Pancreas (tissue), 10 donors: Measurements from ENCODE around the gene WBP1L. TPM values are rescaled to one million over a fixed set of nuclear protein-coding genes. Genes with fewer than 3 reads are reported as not detected.
"Not testable (repeated sequence)": the region's sequence is repeated elsewhere in the genome, so short reads cannot be mapped to it uniquely, and the experiment has no call there.

Source experiments
- ATAC-seq, 4 donors: fragments of 200-7000 bp; cut with Tn5 transposase; one replicate each; pipeline versions ENCODE4 v1.8.0 to v1.9.1; 2020; ENCODE audit warnings: mild to moderate bottlenecking in 4 of 4, moderate library complexity in 4 of 4
- DNase-seq, 6 donors: peaks; one replicate each; pipeline ENCODE4 v3.0.0-alpha.2; 2020
- FAIRE-seq: peaks from 2 replicates; lab custom pipeline; 2012; peaks lifted over from hg19 to GRCh38; lab: Jason Lieb, UNC
- H3K27ac ChIP-seq, 4 donors: fragments of 200-600 bp; sonication (generic); 1 replicate in 3 of 4; 2 replicates in 1 of 4; pipeline versions ENCODE4 v1.5.0 to v1.8.0; 2020
- H3K27me3 ChIP-seq, 4 donors: fragments of 200-600 bp; one replicate each; pipeline ENCODE4 v1.8.0; 2021
- H3K36me3 ChIP-seq, 3 donors: fragments of 200-600 bp; sonication (generic) in 1 of 3; one replicate each; pipeline versions ENCODE4 v1.5.0 to v1.8.0; 2020 to 2021
- H3K4me1 ChIP-seq, 3 donors: fragments of 200-600 bp; one replicate each; pipeline ENCODE4 v1.8.0; 2021
- H3K4me3 ChIP-seq, 4 donors: fragments of 200-600 bp; sonication (generic) in 2 of 4; one replicate each; pipeline versions ENCODE4 v1.5.0 to v1.8.0; 2020 to 2021
- H3K9me3 ChIP-seq, 4 donors: fragments of 200-600 bp; one replicate each; pipeline ENCODE4 v1.8.0; 2021
- WGBS, 2 donors: extraction: QIAGEN DNeasy Blood & Tissue Kit; methylation state at CpG; one replicate each; pipeline ENCODE4 v1.1.7; 2013; 5-methylcytosine and 5-hydroxymethylcytosine counted together
- intact Hi-C, 3 donors: fragments of 100-400 bp; cut with DNase I; formaldehyde crosslinking; loops; one replicate each; pipeline versions ENCODE4 v1.11.1 to v1.14.2; 2022
- polyA plus RNA-seq, 2 donors: library from polyadenylated mRNA; stranded (reverse); fragments of 200-250 nt; gene quantifications; one replicate each; pipeline ENCODE4 v1.2.3, GENCODE V29; 2013
- total RNA-seq, 6 donors: library from RNA; stranded (reverse); fragmentation: NEBNext Ultra II Directional in 4 of 6; extraction: Animal tissue kit (Norgen Biotek cat#: 25700) in 4 of 6; gene quantifications; one replicate each; pipeline versions ENCODE4 v1.2.1 to v1.2.4, GENCODE V29; 2021 to 2023
- TF ChIP-seq, protein P1 (sequence below), 4 donors: fragments of 200-600 bp; sonication (generic) in 3 of 4; IDR thresholded peaks; one replicate each; pipeline versions ENCODE4 v1.5.0 to v1.8.0; 2021; ENCODE audit warnings: antibody characterized with exemption in 4 of 4
- donor health status: healthy with polysubstance abuse.
- donor health status: DM: no; HTN: no; CAD: no; lungs with moderate emphysema.
- donor health status: DM: no; HTN: no; CAD: no.
- donor health status: control.
- donor health status: control.
- donor health status: Bipolar disorder and iron deficiency.
- donor health status: DM: yes; HTN: yes; CAD: no.
- donor health status: DM: no; HTN: no; CAD: no.
- donor health status: DM: no; HTN: no; CAD: no.
- donor health status: DM: yes; HTN: yes; CAD: no.

The WBP1L gene
- total and polyA plus RNA-seq, 8 donors = 9.0 to 27.3 (median 10.8) TPM

DNA sequence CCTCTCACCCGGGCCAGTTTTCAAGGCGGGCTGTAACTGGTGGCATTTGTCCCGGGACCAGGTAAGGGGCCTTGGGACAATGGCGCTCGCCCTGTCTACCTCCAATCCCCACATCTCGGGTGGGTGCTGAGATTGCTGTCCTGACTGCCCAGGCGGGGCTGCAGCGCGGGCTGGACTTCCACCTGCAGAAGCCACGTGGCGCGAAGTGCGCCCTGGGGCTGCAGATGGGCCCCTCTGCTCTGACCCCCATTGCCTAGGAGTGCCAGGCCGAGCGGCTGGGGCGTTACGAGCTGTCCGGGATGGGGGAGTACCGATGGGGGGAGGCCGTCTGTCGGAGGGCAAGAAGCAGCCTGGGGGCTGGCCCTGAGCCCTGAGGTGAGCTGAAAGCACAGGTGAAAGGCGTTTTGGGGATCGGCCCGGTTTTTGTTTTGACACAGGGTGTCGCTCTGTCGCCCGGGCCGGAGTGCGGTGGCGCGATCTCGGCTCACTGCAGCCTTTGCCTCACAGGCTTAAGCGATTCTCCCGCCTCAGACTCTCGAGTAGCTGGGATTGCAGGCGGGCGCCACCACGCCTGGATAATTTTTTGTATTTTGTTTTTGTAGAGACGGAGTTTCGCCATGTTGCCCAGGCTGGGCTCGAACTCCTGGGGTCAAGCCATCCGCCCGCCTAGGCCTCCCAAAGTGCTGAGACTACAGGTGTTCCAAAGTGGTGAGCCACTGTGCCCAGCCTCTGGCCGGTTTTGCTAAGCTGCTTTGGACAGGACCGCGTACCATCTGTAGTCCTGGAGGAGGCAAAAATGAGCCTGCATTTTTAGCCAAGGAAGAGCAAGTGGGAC, 28.9 kb upstream of the WBP1L start, which contains the start of gene SFXN2:
TSS of gene SFXN2 (plus strand) at position 16 of the 835 bp plus-strand sequence. CDS start 12,001 bp downstream, outside the sequence.
- WGBS, 2 donors = 2 to 3% methylated on average over 46 of the region's 46 CpGs
- no peaks in the 10 kb centered on the region for H3K36me3 ChIP-seq
- H3K4me1 ChIP-seq = peaks cover 0 to 13% (median 4%) of the 10 kb centered on the region in 3 donors
- H3K9me3 ChIP-seq = no peaks in the 10 kb centered on the region
- H3K27ac ChIP-seq = peak within 1 kb of the TSS; percentile 66 to 77 (median 70)
- peak; percentile 27 to 49 (median 43) for ATAC-seq
- peak in 5 of 6 donors; percentile 29 to 86 (median 65) for DNase-seq
- TF ChIP-seq, protein P1, sequence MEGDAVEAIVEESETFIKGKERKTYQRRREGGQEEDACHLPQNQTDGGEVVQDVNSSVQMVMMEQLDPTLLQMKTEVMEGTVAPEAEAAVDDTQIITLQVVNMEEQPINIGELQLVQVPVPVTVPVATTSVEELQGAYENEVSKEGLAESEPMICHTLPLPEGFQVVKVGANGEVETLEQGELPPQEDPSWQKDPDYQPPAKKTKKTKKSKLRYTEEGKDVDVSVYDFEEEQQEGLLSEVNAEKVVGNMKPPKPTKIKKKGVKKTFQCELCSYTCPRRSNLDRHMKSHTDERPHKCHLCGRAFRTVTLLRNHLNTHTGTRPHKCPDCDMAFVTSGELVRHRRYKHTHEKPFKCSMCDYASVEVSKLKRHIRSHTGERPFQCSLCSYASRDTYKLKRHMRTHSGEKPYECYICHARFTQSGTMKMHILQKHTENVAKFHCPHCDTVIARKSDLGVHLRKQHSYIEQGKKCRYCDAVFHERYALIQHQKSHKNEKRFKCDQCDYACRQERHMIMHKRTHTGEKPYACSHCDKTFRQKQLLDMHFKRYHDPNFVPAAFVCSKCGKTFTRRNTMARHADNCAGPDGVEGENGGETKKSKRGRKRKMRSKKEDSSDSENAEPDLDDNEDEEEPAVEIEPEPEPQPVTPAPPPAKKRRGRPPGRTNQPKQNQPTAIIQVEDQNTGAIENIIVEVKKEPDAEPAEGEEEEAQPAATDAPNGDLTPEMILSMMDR (IDR thresholded peaks at IDR 0.05) = no peak
- H3K4me3 ChIP-seq = peak within 1 kb of the TSS; percentile 75 to 92 (median 87)
- no peak for FAIRE-seq
- intact Hi-C loops = no loop called here
- H3K27me3 ChIP-seq = no peaks in the 10 kb centered on the region

DNA sequence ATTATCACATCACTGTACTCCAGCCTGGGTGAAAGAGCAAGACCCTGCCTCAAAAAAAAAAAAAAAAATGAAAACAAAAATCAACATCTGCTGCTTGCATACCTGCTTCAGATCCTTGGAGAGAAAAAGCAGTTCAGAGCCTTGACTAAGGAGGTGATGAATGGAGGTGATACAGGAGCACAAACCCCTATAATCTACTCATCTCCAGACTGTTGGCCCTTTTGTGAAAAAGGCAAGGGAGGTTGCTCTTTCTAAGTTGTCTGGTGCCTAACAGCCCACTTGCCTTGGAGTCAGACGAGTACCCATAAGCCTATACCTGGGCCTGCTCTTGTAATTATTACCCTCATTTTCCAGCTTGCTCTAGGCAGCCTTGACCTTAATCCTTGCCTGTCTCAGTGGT, 27.9 kb upstream of the WBP1L start:
- Histone ChIP-seq H3K27me3 (no peaks in the 10 kb centered on the region), H3K36me3 (no peaks in the 10 kb centered on the region), H3K4me1 (peaks cover 0 to 13% (median 4%) of the 10 kb centered on the region in 3 donors), H3K4me3 (peak overlapping the region in 1 of 4 donors; percentile 88), H3K27ac (no peak overlapping the region), H3K9me3 (no peaks in the 10 kb centered on the region)
- FAIRE-seq (no peak), DNase-seq (no peak), ATAC-seq (no peak)
- 74 to 84% methylated on average over 1 of the region's 1 CpG for WGBS, 2 donors
- intact Hi-C loops = no loop called here
- TF ChIP-seq, protein P1 (IDR thresholded peaks at IDR 0.05) = no peak

- ATAC-seq, H3K36me3 ChIP-seq, H3K4me3 ChIP-seq, H3K27ac ChIP-seq, DNase-seq, FAIRE-seq, H3K27me3 ChIP-seq, intact Hi-C loops, H3K9me3 ChIP-seq: not testable (repeated sequence)
- WGBS, 2 donors = 90 to 92% methylated on average over 18 of the region's 18 CpGs
- peaks cover 0 to 13% (median 4%) of the 10 kb centered on the region in 3 donors for H3K4me1 ChIP-seq
These were observed 26.7 kb upstream of the WBP1L start for GRCh38 chr10:102716900-102717565.

DNA sequence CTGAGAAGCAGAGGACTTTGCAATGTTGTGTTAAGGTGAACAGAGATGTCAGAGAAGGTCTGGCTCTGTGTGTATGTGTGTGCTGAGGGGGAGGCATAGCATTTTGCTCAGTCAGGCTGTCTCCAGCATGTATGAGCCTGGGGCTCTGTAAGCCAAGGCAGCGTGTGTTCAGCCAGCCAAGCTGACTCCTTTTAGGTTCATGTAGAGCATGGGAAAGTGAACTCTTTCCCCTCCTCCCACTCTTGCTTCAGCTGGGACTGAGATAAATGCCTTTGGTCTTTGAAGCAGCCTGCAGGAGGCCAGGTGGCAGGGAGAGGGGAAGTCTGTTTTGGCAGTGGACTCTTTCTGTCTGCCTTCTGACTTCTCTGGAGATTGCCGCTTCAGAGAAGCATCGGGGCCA, 25.5 kb upstream of the WBP1L start:
- DNase-seq (no peak), FAIRE-seq (no peak), ATAC-seq (no peak)
- WGBS, 2 donors = 22 to 27% methylated on average over 3 of the region's 3 CpGs
- TF ChIP-seq, protein P1 (IDR thresholded peaks at IDR 0.05) = no peak
- H3K27ac ChIP-seq = no peak overlapping the region
- no peaks in the 10 kb centered on the region for H3K36me3 ChIP-seq
- H3K4me3 ChIP-seq = no peak overlapping the region
- H3K27me3 ChIP-seq = no peaks in the 10 kb centered on the region
- H3K4me1 ChIP-seq = peaks cover 0 to 10% (median 2%) of the 10 kb centered on the region in 3 donors
- no peaks in the 10 kb centered on the region for H3K9me3 ChIP-seq
- intact Hi-C loops = no loop called here

DNA sequence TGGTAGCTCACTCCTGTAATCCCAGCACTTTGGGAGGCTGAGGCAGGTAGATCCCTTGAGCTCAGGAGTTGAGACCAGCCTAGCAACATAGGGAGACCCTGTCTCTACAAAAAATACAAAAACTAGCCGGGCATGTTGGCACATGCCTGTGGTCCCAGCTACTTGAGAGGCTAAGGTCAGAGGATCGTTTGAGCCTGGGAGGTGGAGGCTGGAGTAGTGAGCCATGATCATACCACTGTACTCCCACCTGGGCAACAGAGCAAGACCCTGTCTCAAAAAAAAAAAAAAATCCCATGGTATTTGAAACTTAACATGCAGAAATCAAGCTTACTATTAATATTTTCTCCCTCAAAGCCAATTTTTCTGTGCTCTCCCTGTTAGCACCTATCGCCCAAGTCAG, 23.4 kb upstream of the WBP1L start:
- TF ChIP-seq, protein P1 (IDR thresholded peaks at IDR 0.05) = no peak
- WGBS, 2 donors = 84 to 90% methylated on average over 3 of the region's 3 CpGs
- no peak for DNase-seq
- H3K9me3 ChIP-seq = no peaks in the 10 kb centered on the region
- no peak overlapping the region for H3K4me3 ChIP-seq
- intact Hi-C loops = no loop called here
- no peak overlapping the region for H3K27ac ChIP-seq
- ATAC-seq = no peak
- no peak for FAIRE-seq
- no peaks in the 10 kb centered on the region for H3K36me3 ChIP-seq
- no peaks in the 10 kb centered on the region for H3K27me3 ChIP-seq
- peaks cover 0 to 10% (median 0%) of the 10 kb centered on the region in 3 donors for H3K4me1 ChIP-seq
